ENCODE results near the gene AFAP1. TPM values are rescaled to one million over a fixed set of nuclear protein-coding genes. Genes with fewer than 3 reads are reported as not detected.
A peak's percentile ranks its signal among the peaks of the same experiment; 100 is the strongest.

AFAP1 gene
- total and polyA plus RNA-seq, 2 of the 8 experiments (the other 6 are each of a cell fraction or from before 2014, with no cell fraction given): 3.6 to 18.2 TPM

- H3K4ac ChIP-seq (replicated peaks; ENCODE audit: insufficient read length, low read depth, low read length): no peak overlapping the region
Measured at GRCh38 chr4:7880683-7881082, 59.0 kb downstream of the AFAP1 start.

More at GRCh38 chr4:7880683-7881082, 59.0 kb downstream of the AFAP1 start:
- H3K27me3 ChIP-seq (replicated peaks in 1 of 4; ENCODE audit: control insufficient read depth in 3 of 4, extremely low read depth in 1 of 4, insufficient read depth in 3 of 4, low read length in 3 of 4): no peaks in the 10 kb centered on the region
- H3K9me3 ChIP-seq (ENCODE audit: insufficient read depth in 2 of 2, low read depth in 1 of 2, low read length in 1 of 2): no peaks in the 10 kb centered on the region
- H2BK12ac ChIP-seq (ENCODE audit: low read depth, low read length): no peak overlapping the region
- no peak overlapping the region for H3K9ac ChIP-seq (replicated peaks in 1 of 4; ENCODE audit: extremely low read depth in 1 of 4, low read depth in 3 of 4, low read length in 3 of 4)
- ChIA-PET CTCF (ENCODE audit: partially characterized antibody) (interaction anchor here (1.1 to 6.6 kb wide), 2 partner anchors 11 to 36 kb away, joined by 4 to 46 read pairs; no protein-coding TSS in a partner anchor), POLR2A (ENCODE audit: partially characterized antibody) (interaction anchor here (0.6 kb wide), 1 partner anchor 15 kb away, joined by 3 read pairs; no protein-coding TSS in a partner anchor)
- no peak overlapping the region for H3K18ac ChIP-seq (ENCODE audit: extremely low read depth, low read length)
- H3K36me3 ChIP-seq (ENCODE audit: control insufficient read depth in 2 of 4, insufficient read depth in 4 of 4, low read length in 3 of 4): no peaks in the 10 kb centered on the region
- H2BK120ac ChIP-seq (replicated peaks; ENCODE audit: low read depth, low read length): no peak overlapping the region
- H4K5ac ChIP-seq (ENCODE audit: insufficient read length, low read depth, low read length): no peak overlapping the region
- H3K56ac ChIP-seq (replicated peaks; ENCODE audit: insufficient read length, low read depth, low read length): no peak overlapping the region
- H2AK5ac ChIP-seq (ENCODE audit: low read depth, low read length): no peak overlapping the region
- peaks cover 3% of the 10 kb centered on the region; the same call in 1 of the 2 replicates for H3K79me1 ChIP-seq (ENCODE audit: low read depth, low read length)
- DNase-seq (ENCODE audit: low read depth in 1 of 2, low spot score in 2 of 2) (no peak), FAIRE-seq (no peak)
- peaks cover 0 to 2% of the 10 kb centered on the region in 2 experiments for H4K20me1 ChIP-seq (replicated peaks in 1 of 2; ENCODE audit: control insufficient read depth in 1 of 2, insufficient read depth in 2 of 2, low read length in 2 of 2)
- H3K23ac ChIP-seq (ENCODE audit: insufficient read length): no peak overlapping the region
- TF ChIP-seq EZH2 (IDR thresholded peaks at IDR 0.05; ENCODE audit: low read depth, low read length, severe bottlenecking) (no peak), KDM1A (IDR thresholded peaks at IDR 0.05; ENCODE audit: borderline replicate concordance, low read length) (no peak), POU5F1 (IDR thresholded peaks at IDR 0.05; ENCODE audit: low read depth, low read length) (no peak), SP4 (IDR thresholded peaks at IDR 0.05; ENCODE audit: low read length) (no peak), ATF2 (IDR thresholded peaks at IDR 0.05; ENCODE audit: low read length) (no peak), SIX5 (IDR thresholded peaks at IDR 0.05; ENCODE audit: low read depth, low read length) (no peak), CHD2 (IDR thresholded peaks at IDR 0.05; ENCODE audit: low read length) (no peak), SP2 (IDR thresholded peaks at IDR 0.05; ENCODE audit: low read length) (no peak), ZNF274 (IDR thresholded peaks at IDR 0.05; ENCODE audit: borderline replicate concordance, extremely low read depth, low read length) (no peak), YY1 (IDR thresholded peaks at IDR 0.05; ENCODE audit: low read depth, low read length) (no peak), SUZ12 (IDR thresholded peaks at IDR 0.05; ENCODE audit: low read length) (no peak)
- H2BK20ac ChIP-seq (ENCODE audit: low read length): no peak overlapping the region
- H4K91ac ChIP-seq (replicated peaks; ENCODE audit: insufficient read length, low read length): no peak overlapping the region
- no peak overlapping the region for H3K4me2 ChIP-seq (ENCODE audit: insufficient read depth in 1 of 2, low read depth in 2 of 2, low read length in 2 of 2)
- peaks cover 0 to 3% (median 0%) of the 10 kb centered on the region in 4 experiments; a peak in 1 of 7 replicates for H3K4me1 ChIP-seq (replicated peaks in 1 of 4; ENCODE audit: control insufficient read depth in 3 of 4, insufficient read depth in 4 of 4, low read length in 3 of 4)
- no peak overlapping the region for H2AFZ ChIP-seq (ENCODE audit: low read length)
- peaks cover 0 to 53% of the 10 kb centered on the region in 2 experiments; a peak in 2 of 4 replicates for H3K79me2 ChIP-seq (ENCODE audit: control insufficient read depth in 1 of 2, insufficient read depth in 2 of 2, low read length in 2 of 2)
- no peak overlapping the region for H3K14ac ChIP-seq (ENCODE audit: insufficient read length)
- no peak overlapping the region for H2BK15ac ChIP-seq (ENCODE audit: low read length)
- no peaks in the 10 kb centered on the region for H3K23me2 ChIP-seq (ENCODE audit: low read depth, low read length)
- 72% methylated on average over 7 of the region's 7 CpGs; no CpG with 5 or more reads in 1 of the 2 experiments for WGBS, 2 experiments (ENCODE audit: extremely low coverage in 1 of 2, insufficient coverage in 1 of 2, insufficient read length in 1 of 2, insufficient replicate concordance in 2 of 2, low coverage in 1 of 2, low lambda C conversion rate in 2 of 2, missing lambda C conversion rate in 1 of 2)
- H2BK5ac ChIP-seq (ENCODE audit: low read depth, low read length): no peak overlapping the region
- no peak overlapping the region for H3K4me3 ChIP-seq (ENCODE audit: extremely low read depth in 1 of 4, insufficient read depth in 2 of 4, low read depth in 3 of 4, low read length in 4 of 4)
- no peak overlapping the region for H3K27ac ChIP-seq (ENCODE audit: low read depth, low read length)
- H4K8ac ChIP-seq (ENCODE audit: extremely low read depth, insufficient read depth, low read length): peak overlapping the region; percentile 75; the same call in 1 of the 2 replicates

All from H1 (cell line).